OCI-LY3 (cell line): Measurements from ENCODE around the gene IGFBP3.

Source experiments
- CTCF ChIP-seq: fragments of 200-600, 300-600 bp; sonication (generic); IDR thresholded peaks from 2 replicates; pipeline ENCODE4 v1.5.1; 2014; ENCODE audit warnings: antibody characterized with exemption, low read length, low read depth
- EZH2phosphoT487 ChIP-seq: fragments of 200-600 bp; shearing (Covaris generic); IDR thresholded peaks from 2 replicates; pipeline ENCODE4 v1.6.1; 2018; ENCODE audit warnings: antibody characterized with exemption, mixed run types, low read depth

- TF ChIP-seq EZH2phosphoT487: no peak
- TF ChIP-seq CTCF: no peak
Measured at GRCh38 chr7:45922810-45923209, 1.7 kb upstream of the IGFBP3 start.
